AG09319 (cell line): ENCODE results near the gene GLI1.

ENCODE experiments used
- DNase-seq: peaks from one replicate; pipeline ENCODE4 v3.0.0-alpha.2; 2010; ENCODE audit warnings: low read depth; ENCODE audit errors: extremely low read depth
- TF ChIP-seq, protein P1 (sequence below): IDR thresholded peaks from 2 replicates; pipeline ENCODE4 v1.5.1; 2011; ENCODE audit warnings: low read depth, mild to moderate bottlenecking, inconsistent platforms, low read length, moderate library complexity

GLI1 gene

DNA sequence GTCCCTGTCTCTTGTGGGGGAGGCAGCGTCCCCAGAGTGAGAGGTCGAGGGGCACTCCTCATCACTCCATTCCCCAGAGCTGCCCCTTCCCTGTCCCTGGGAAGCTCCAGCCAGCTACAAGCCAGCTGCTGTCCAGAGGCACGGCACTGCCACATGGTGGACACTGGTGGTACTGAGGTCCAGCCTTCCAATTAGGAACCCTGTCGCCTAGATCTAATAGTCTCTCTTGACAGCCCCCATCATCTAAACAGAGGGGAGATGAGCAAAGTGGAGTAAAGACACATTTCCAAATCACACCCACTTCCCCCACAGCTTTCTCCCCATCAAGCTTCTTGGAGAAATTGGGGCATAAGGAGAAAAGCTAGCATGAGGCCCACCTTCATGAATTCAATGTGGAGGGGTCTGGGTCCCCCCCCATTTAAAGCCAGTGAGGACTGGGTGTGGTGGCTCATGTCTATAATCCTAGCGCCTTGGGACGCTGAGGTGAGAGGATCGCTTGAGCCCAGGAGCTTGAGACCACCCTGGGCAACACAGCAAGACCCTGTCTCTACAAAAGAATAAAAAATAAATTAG lies 6.6 kb upstream of the GLI1 start:
- DNase-seq = peak; percentile 38

DNA sequence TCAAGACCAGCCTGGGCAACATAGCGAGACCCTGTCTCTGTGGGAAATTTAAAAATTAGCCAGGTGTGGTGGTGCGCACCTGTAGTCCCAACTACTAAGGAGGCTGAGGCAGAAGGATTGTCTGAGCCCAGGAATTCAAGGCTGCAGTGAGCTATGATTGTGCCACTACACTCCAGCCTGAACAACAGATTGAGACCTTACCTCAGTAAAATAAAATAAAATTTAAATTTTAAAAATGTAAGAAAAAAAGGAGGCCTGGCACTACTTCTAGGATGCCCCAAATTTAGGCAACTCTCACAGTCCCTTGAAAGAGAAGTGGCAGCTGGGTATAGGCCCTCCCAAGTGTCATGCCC lies 5.4 kb upstream of the GLI1 start:
- no peak for DNase-seq
- TF ChIP-seq, protein P1, sequence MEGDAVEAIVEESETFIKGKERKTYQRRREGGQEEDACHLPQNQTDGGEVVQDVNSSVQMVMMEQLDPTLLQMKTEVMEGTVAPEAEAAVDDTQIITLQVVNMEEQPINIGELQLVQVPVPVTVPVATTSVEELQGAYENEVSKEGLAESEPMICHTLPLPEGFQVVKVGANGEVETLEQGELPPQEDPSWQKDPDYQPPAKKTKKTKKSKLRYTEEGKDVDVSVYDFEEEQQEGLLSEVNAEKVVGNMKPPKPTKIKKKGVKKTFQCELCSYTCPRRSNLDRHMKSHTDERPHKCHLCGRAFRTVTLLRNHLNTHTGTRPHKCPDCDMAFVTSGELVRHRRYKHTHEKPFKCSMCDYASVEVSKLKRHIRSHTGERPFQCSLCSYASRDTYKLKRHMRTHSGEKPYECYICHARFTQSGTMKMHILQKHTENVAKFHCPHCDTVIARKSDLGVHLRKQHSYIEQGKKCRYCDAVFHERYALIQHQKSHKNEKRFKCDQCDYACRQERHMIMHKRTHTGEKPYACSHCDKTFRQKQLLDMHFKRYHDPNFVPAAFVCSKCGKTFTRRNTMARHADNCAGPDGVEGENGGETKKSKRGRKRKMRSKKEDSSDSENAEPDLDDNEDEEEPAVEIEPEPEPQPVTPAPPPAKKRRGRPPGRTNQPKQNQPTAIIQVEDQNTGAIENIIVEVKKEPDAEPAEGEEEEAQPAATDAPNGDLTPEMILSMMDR = no peak

More for the DNA sequence above, 6.6 kb upstream of the GLI1 start:
- TF ChIP-seq, protein P1 = peak; percentile 94

DNA sequence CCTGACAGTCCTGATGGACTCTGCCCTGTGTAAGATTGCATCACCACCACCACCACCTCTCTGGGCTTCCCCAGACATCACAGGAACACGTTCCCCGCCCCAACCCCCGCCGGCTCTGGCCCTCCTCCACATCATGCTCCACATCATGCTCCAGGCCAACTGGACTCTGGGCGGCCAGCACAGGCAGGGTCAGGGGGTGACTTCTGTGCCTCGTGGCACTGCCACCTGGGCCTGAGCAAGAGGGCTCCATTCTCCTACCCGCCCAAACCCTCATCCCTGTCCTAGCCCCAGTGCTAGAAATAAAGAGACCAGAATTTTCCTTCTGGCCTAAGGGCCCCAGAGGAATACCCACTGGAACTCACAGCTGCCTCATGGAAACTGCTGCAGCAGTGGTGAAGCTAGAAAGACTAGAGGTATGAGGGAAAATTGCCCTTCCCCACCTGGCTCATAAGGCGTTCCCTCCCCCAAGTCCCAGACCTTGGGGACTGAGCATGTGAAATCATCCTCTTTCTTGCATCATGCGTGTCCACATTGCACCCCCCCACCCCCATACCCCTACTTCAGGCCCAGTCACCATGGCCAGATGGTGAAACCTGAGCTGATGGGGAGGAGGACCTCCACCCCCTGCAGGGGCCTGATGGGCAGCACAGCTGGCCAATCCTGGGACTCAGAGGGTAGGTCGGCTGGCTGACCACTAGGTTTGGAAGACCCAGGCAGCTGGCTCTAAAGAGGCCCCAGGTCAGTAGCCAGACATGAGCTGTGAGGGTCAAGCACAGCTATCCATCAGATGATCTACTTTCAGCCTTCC lies 4.8 kb upstream of the GLI1 start, which contains the start of gene INHBE:
Gene INHBE (plus strand): TSS at position 742 of the 808 bp plus-strand sequence. CDS start 230 bp downstream, outside the sequence.
- DNase-seq = peak; percentile 89
- TF ChIP-seq, protein P1 = no peak

DNA sequence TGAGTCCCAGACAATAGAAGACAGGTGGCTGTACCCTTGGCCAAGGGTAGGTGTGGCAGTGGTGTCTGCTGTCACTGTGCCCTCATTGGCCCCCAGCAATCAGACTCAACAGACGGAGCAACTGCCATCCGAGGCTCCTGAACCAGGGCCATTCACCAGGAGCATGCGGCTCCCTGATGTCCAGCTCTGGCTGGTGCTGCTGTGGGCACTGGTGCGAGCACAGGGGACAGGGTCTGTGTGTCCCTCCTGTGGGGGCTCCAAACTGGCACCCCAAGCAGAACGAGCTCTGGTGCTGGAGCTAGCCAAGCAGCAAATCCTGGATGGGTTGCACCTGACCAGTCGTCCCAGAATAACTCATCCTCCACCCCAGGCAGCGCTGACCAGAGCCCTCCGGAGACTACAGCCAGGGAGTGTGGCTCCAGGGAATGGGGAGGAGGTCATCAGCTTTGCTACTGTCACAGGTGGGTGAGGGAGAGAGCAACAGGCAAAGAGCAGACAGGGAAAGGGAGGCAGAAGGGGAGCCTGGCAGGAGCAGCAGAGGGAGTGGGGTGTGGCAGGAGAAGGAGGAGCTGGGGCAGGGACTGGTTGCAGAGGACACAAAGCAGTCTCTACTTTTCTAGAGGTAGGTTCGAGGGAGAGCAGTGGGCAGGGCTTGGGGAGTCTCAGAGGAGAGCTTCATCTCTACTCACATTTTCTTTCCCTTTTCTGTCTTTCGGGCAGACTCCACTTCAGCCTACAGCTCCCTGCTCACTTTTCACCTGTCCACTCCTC lies 4.0 kb upstream of the GLI1 start:
- TF ChIP-seq, protein P1 = no peak

DNA sequence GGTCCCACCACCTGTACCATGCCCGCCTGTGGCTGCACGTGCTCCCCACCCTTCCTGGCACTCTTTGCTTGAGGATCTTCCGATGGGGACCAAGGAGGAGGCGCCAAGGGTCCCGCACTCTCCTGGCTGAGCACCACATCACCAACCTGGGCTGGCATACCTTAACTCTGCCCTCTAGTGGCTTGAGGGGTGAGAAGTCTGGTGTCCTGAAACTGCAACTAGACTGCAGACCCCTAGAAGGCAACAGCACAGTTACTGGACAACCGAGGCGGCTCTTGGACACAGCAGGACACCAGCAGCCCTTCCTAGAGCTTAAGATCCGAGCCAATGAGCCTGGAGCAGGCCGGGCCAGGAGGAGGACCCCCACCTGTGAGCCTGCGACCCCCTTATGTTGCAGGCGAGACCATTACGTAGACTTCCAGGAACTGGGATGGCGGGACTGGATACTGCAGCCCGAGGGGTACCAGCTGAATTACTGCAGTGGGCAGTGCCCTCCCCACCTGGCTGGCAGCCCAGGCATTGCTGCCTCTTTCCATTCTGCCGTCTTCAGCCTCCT lies 3.4 kb upstream of the GLI1 start:
- TF ChIP-seq, protein P1 = peak; percentile 52
- no peak for DNase-seq

More for the DNA sequence above, 4.0 kb upstream of the GLI1 start:
- DNase-seq = no peak

DNA sequence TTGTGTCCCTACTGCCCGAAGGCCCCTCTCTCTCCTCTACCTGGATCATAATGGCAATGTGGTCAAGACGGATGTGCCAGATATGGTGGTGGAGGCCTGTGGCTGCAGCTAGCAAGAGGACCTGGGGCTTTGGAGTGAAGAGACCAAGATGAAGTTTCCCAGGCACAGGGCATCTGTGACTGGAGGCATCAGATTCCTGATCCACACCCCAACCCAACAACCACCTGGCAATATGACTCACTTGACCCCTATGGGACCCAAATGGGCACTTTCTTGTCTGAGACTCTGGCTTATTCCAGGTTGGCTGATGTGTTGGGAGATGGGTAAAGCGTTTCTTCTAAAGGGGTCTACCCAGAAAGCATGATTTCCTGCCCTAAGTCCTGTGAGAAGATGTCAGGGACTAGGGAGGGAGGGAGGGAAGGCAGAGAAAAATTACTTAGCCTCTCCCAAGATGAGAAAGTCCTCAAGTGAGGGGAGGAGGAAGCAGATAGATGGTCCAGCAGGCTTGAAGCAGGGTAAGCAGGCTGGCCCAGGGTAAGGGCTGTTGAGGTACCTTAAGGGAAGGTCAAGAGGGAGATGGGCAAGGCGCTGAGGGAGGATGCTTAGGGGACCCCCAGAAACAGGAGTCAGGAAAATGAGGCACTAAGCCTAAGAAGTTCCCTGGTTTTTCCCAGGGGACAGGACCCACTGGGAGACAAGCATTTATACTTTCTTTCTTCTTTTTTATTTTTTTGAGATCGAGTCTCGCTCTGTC lies 2.7 kb upstream of the GLI1 start:
- TF ChIP-seq, protein P1 = no peak
- no peak for DNase-seq
